Erythroblast (primary cell): ENCODE data around the gene SETD6.

Experiments
- GATA1 ChIP-seq: IDR thresholded peaks from 2 replicates; pipeline ENCODE4 v1.6.1; 2011; ENCODE audit warnings: low read depth, mild to moderate bottlenecking, control low read depth, low read length, moderate library complexity
- POLR2A ChIP-seq: IDR thresholded peaks from 2 replicates; pipeline ENCODE4 v1.6.1; 2011; ENCODE audit warnings: mild to moderate bottlenecking, low read length

- no peak for TF ChIP-seq POLR2A
- TF ChIP-seq GATA1, result no peak
Observed at GRCh38 chr16:58503166-58503862, 12.0 kb upstream of the SETD6 start.
